Measurements from ENCODE around the gene MAPK11.

MAPK11 gene

GRCh38 chr22:50302041-50302541 lies 31.9 kb upstream of the MAPK11 start:
- TF ChIP-seq FOXP2 (optimal IDR thresholded peaks at IDR 0.05; ENCODE audit: borderline replicate concordance, extremely low read depth, extremely low read length, insufficient read depth), result no peak
- TF ChIP-seq SIN3A (IDR thresholded peaks at IDR 0.05; ENCODE audit: borderline replicate concordance, insufficient read depth, low read length), result no peak
- TF ChIP-seq POLR2AphosphoS5 (IDR thresholded peaks at IDR 0.05; ENCODE audit: low read depth, low read length), result no peak
- no peak for TF ChIP-seq REST (IDR thresholded peaks at IDR 0.05; ENCODE audit: insufficient read depth in 1 of 2, low read depth in 2 of 2, low read length in 2 of 2)
- no peak for TF ChIP-seq TAF1 (IDR thresholded peaks at IDR 0.05; ENCODE audit: borderline replicate concordance, insufficient read depth, low read length)

GRCh38 chr22:50301581-50301991 lies 31.4 kb upstream of the MAPK11 start:
- TF ChIP-seq POLR2AphosphoS5 (IDR thresholded peaks at IDR 0.05; ENCODE audit: low read depth, low read length) (no peak), TAF1 (IDR thresholded peaks at IDR 0.05; ENCODE audit: borderline replicate concordance, insufficient read depth, low read length) (no peak), SIN3A (IDR thresholded peaks at IDR 0.05; ENCODE audit: borderline replicate concordance, insufficient read depth, low read length) (no peak), FOXP2 (optimal IDR thresholded peaks at IDR 0.05; ENCODE audit: borderline replicate concordance, extremely low read depth, extremely low read length, insufficient read depth) (no peak)

DNA sequence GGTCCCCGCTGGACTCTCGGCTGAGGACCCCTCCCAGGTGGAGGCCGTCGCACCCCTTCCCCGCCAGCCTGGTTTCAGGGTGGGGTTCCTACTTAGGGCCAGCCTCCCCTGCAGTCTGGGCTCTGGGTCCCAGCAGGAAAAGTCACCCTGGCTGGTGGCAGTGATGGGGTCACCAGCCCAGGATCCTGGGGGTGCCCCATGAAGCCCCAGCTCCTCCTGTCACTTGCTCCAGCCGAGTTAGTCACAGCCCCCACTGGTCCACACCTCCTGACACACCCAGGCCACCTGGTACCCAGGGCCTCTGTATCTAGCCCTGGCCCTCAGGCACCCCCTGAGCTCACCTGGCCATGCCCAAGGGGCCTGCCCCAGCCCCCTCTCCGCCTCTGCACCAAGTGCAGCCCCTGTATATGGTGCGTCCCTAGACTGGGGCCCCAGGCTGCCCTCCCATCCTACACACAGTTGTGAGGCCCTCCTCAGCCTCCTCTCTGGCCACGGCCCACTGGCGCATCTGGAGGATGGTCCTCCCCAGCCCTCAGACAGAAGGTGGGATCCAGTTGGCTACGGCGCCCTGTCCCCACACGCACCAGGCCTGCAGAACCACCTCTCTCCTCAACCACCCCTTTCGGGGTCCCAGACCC lies 30.6 kb upstream of the MAPK11 start:
- TF ChIP-seq TAF1 (IDR thresholded peaks at IDR 0.05; ENCODE audit: borderline replicate concordance, insufficient read depth, low read length), result no peak
- TF ChIP-seq REST (IDR thresholded peaks at IDR 0.05; ENCODE audit: insufficient read depth in 1 of 2, low read depth in 2 of 2, low read length in 2 of 2), result no peak
- TF ChIP-seq POLR2AphosphoS5 (IDR thresholded peaks at IDR 0.05; ENCODE audit: low read depth, low read length), result no peak
- no peak for TF ChIP-seq FOXP2 (optimal IDR thresholded peaks at IDR 0.05; ENCODE audit: borderline replicate concordance, extremely low read depth, extremely low read length, insufficient read depth)
- no peak for TF ChIP-seq SIN3A (IDR thresholded peaks at IDR 0.05; ENCODE audit: borderline replicate concordance, insufficient read depth, low read length)

GRCh38 chr22:50299785-50300619 lies 29.8 kb upstream of the MAPK11 start:
- TF ChIP-seq TAF1 (IDR thresholded peaks at IDR 0.05; ENCODE audit: borderline replicate concordance, insufficient read depth, low read length), result no peak
- no peak for TF ChIP-seq SIN3A (IDR thresholded peaks at IDR 0.05; ENCODE audit: borderline replicate concordance, insufficient read depth, low read length)
- no peak for TF ChIP-seq POLR2AphosphoS5 (IDR thresholded peaks at IDR 0.05; ENCODE audit: low read depth, low read length)
- no peak for TF ChIP-seq REST (IDR thresholded peaks at IDR 0.05; ENCODE audit: insufficient read depth in 1 of 2, low read depth in 2 of 2, low read length in 2 of 2)
- no peak for TF ChIP-seq FOXP2 (optimal IDR thresholded peaks at IDR 0.05; ENCODE audit: borderline replicate concordance, extremely low read depth, extremely low read length, insufficient read depth)

DNA sequence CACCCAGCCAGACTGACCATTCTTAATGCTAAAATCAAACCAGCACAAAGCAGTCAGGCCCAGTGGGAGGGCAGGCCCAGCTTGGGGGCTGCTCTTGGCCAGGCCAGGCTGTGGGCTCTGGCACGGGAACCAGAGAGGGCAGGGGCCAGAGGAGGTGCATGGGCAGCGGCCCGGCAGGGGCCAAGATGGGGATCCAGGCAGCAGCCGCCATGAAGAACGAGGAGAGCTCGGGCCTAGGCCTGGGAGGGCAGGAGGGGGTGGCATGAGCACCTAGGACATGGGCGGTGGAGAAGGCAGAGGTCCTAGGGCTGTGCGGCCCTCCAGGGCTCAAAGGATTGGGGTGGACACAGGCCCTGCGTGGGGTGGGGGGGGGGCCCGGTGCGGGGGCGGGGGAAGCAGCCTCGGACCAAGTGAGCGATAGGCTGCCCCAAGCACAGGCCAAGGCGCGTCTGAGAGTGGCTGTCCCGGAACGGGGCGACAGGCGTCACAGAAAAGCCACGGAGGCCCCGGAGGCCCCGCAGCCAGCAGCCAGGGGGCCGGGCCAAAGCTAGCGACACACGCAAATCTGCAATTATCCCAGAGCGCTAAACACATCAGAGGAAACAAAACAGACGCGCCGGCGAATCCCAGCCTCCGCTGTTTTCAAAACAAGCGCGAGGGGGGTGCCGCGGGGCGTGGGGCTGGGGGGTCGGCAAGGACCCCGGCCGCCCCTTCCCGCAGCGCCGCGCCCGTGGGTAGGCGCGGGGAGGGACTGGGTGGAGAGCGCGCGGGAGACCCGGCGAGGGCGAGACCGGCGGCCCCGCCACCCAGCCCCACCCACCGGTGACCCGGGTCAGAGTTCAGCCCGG lies 29.0 kb upstream of the MAPK11 start:
- TF ChIP-seq FOXP2 (optimal IDR thresholded peaks at IDR 0.05; ENCODE audit: borderline replicate concordance, extremely low read depth, extremely low read length, insufficient read depth), result no peak
- no peak for TF ChIP-seq TAF1 (IDR thresholded peaks at IDR 0.05; ENCODE audit: borderline replicate concordance, insufficient read depth, low read length)
- TF ChIP-seq POLR2AphosphoS5 (IDR thresholded peaks at IDR 0.05; ENCODE audit: low read depth, low read length), result no peak
- TF ChIP-seq SIN3A (IDR thresholded peaks at IDR 0.05; ENCODE audit: borderline replicate concordance, insufficient read depth, low read length), result no peak
- no peak for TF ChIP-seq REST (IDR thresholded peaks at IDR 0.05; ENCODE audit: insufficient read depth in 1 of 2, low read depth in 2 of 2, low read length in 2 of 2)

Measured in PFSK-1 (cell line).